HepG2 (cell line): Measurements from ENCODE around the gene SETD2.

ENCODE experiments used
- AFF4 ChIP-seq: sonication (generic); formaldehyde crosslinking; IDR thresholded peaks from 2 replicates; pipeline ENCODE4 v1.4.0; 2020; ENCODE audit warnings: missing genetic modification reagents
- AHR ChIP-seq: IDR thresholded peaks from 2 replicates; pipeline ENCODE4 v1.6.1; 2018; ENCODE audit warnings: missing genetic modification reagents, missing compliant biosample characterization
- CTCF ChIP-seq: sonication (generic); formaldehyde crosslinking; IDR thresholded peaks from 2 replicates; pipeline ENCODE4 v1.5.0; 2020; ENCODE audit warnings: mild to moderate bottlenecking, missing genetic modification reagents, moderate library complexity
- GABPA ChIP-seq, 2 experiments: IDR thresholded peaks; 2 replicates each; pipeline ENCODE4 v1.6.1; 2011 to 2016; ENCODE audit warnings: low read depth in 2 of 2, low read length in 1 of 2, missing biosample characterization in 1 of 2, missing genetic modification characterization in 1 of 2
- NFYB ChIP-seq: sonication (generic); formaldehyde crosslinking; IDR thresholded peaks from 2 replicates; pipeline ENCODE4 v1.4.0; 2020; ENCODE audit warnings: missing genetic modification reagents
- POLR2AphosphoS5 ChIP-seq: IDR thresholded peaks from 2 replicates; pipeline ENCODE4 v1.6.1; 2012; ENCODE audit warnings: low read depth, low read length
- RXRA ChIP-seq: sonication (generic); formaldehyde crosslinking; IDR thresholded peaks from 2 replicates; pipeline ENCODE4 v1.5.1; 2020; ENCODE audit warnings: missing genetic modification reagents
- TAF1 ChIP-seq: sonication (generic); formaldehyde crosslinking; IDR thresholded peaks from 2 replicates; pipeline ENCODE4 v1.4.0; 2020; ENCODE audit warnings: missing genetic modification reagents
- TSC22D2 ChIP-seq: sonication (generic); formaldehyde crosslinking; IDR thresholded peaks from 2 replicates; pipeline ENCODE4 v1.5.1; 2020; ENCODE audit warnings: missing genetic modification reagents, mild to moderate bottlenecking, borderline replicate concordance
- ZNF136 ChIP-seq: sonication (generic); formaldehyde crosslinking; IDR thresholded peaks from 2 replicates; pipeline ENCODE4 v1.8.1; 2022; ENCODE audit warnings: low read depth, mild to moderate bottlenecking, moderate library complexity, missing genetic modification reagents
- ZNF609 ChIP-seq: sonication (generic); formaldehyde crosslinking; IDR thresholded peaks from 2 replicates; pipeline ENCODE4 v1.4.0; 2020; ENCODE audit warnings: mild to moderate bottlenecking, missing genetic modification reagents, borderline replicate concordance

- TF ChIP-seq ZNF136 (CRISPR knock-in tag) (no peak), POLR2AphosphoS5 (no peak), NFYB (CRISPR knock-in tag) (no peak), ZNF609 (CRISPR knock-in tag) (no peak), AFF4 (no peak), CTCF (no peak), TSC22D2 (CRISPR knock-in tag) (no peak), TAF1 (CRISPR knock-in tag) (no peak), GABPA (IDR thresholded peaks at IDR 0.05; ENCODE audit: low read depth, low read length) (no peak), GABPA (CRISPR knock-in tag; IDR thresholded peaks at IDR 0.05; ENCODE audit: low read depth) (no peak), AHR (CRISPR knock-in tag) (no peak), RXRA (CRISPR knock-in tag) (no peak)
Measured at GRCh38 chr3:47001731-47002170, 162.2 kb downstream of the SETD2 start.
